ENCODE measurements around the gene LARGE1.

The LARGE1 gene

DNA sequence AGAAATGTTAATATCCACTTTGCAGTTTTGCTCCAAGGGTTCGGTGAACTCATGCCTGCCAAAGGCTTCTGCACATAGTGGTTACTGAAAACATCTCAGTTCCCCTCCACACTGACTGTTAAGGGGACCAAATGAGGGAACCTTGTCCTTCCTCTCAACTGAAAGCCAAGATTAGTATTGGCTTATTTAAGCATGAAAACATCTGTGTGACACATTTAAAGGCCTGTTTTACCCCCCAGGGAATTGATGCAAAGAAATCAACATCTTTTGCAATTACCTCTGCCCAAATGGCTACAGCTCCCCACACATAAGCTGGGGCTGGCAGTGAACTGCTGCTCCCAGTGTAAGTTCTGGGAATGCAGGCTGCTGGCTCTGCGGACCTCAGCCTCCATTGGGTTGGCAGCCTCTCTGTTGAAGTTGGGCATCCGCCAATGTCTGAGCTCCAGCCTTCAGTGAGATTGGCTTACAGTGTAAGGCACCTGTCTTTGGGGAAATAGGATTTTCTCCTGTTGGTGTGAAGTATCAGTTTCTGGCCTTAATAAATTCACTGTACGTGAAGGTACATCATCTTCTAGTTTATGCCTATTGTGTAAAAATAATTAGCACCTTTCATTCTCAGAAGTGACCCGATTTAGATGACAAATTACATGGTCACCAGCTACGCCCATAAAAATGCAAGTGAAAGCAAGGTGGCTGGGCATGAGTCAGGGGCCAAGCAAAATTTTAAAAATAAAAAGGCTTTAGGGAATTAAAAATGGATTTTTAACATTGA is 648.7 kb downstream of the LARGE1 start:
- DNase-seq (ENCODE audit: low read depth in 1 of 2, low spot score in 1 of 2), result no peak

DNA sequence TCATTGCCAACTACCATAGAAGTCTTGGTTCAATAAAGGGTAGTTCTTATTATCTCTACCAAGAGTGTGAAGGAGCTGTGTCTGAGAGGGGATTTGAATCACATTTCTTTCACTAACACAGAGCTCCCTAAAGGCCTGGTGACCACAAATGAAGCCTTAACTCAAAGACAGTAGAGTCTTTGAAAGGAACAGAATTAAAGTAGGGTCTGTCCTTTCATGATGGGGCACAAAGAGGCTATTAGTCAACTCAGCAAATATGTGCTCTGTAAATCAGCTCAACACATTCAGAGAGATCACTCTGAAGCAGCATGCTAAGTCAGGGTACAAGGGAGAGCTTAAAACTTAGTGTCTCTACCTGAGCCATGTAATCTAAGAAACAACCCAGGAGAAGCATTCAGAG is 649.7 kb downstream of the LARGE1 start:
- no peak for DNase-seq (ENCODE audit: low read depth in 1 of 2, low spot score in 1 of 2)

DNA sequence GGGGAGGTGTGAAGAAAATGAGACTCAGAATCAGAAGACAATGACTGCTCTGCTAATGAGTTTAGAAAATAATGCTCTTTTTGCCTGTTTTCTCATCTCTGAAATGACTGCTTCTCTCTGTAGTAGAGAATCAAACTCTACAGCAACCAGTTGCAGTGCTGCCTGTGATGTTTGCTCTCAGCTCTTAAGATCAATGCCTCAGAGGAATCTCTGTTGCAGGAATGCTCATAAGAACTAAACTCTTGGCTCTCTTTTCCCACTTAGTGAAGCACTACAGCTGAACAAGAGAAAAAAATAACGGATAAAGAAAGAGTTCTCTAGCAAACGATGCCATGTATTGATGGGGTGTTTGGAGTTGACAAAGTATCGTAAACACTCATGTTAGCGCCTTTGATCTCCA is 658.6 kb downstream of the LARGE1 start:
- DNase-seq (ENCODE audit: low read depth in 1 of 2, low spot score in 1 of 2), result no peak

DNA sequence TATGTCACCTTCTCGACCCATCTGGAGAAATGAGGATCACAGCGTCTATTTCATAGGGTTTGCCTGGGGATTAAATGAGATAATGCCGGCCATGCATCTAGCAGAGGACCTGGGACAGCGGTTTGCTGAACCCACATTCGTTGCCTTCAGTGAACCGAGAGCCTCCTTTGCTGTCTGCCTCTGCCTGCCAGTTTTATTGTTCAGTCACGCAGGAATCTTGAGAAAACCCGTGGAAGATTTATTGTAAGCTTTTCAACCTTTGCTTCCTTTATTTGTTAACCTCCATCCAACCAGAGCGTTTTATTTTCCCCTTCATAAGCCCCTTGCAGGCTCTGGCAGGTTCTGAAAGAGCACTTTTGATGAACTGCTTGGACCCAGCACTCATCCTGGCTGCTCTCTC is 659.8 kb downstream of the LARGE1 start:
- no peak for DNase-seq (ENCODE audit: low read depth in 1 of 2, low spot score in 1 of 2)

- DNase-seq (ENCODE audit: low read depth in 1 of 2, low spot score in 1 of 2), result no peak
Measured at GRCh38 chr22:33255791-33256190, 664.5 kb downstream of the LARGE1 start.

DNA sequence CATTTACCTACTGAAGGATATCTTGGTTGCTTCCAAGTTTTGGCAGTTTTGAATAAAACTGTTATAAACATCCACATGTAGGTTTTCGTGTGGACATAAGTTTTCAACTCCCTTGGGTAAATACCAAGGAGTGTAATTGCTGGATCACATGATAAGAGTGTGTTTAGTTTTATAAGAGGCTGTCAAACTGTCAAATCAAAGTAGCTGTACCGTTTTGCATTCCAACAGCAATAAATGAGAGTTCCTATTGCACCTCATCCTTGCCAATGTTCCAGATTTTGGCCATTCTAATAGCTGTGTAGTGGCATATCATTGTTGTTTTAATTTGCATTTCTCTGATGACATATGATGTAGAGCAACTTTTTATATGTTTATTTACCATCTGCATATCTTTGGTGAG is 671.3 kb downstream of the LARGE1 start:
- no peak for DNase-seq (ENCODE audit: low read depth in 1 of 2, low spot score in 1 of 2)

- DNase-seq (ENCODE audit: low read depth in 1 of 2, low spot score in 1 of 2), result no peak
Measured at GRCh38 chr22:33247758-33248157, 672.5 kb downstream of the LARGE1 start.

- no peak for DNase-seq (ENCODE audit: low read depth in 1 of 2, low spot score in 1 of 2)
Measured at GRCh38 chr22:33242078-33242477, 678.2 kb downstream of the LARGE1 start.

DNA sequence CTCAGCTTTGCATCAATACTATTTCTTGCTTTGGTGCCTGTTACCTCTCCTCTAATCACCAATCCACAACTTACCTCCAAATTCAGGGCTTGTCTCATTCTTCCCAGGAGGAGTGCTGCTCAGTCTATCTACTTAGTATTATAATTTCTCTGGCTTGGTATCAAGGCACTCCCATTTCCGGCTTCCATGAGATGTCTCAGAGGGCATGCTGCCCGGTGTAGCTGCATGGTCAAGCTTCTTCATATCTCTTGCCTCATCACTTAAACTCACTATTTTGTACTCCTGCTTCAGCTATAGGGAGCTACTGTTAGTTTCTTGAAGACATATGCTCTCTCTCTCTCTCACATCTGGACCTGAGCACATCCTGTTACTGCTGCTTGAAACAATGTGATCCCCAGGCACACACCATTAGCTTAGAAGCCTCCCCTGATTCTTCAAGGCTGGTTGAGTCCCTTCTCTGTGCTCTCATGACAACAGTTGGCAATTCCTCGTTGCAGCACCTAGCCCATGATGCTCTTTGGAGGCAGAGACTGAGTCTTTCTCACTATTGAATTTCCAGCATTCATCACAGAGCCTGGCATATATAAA is 679.3 kb downstream of the LARGE1 start:
- no peak for DNase-seq (ENCODE audit: low read depth in 1 of 2, low spot score in 1 of 2)

- no peak for DNase-seq (ENCODE audit: low read depth in 1 of 2, low spot score in 1 of 2)
Measured at GRCh38 chr22:33232071-33232470, 688.2 kb downstream of the LARGE1 start.

DNA sequence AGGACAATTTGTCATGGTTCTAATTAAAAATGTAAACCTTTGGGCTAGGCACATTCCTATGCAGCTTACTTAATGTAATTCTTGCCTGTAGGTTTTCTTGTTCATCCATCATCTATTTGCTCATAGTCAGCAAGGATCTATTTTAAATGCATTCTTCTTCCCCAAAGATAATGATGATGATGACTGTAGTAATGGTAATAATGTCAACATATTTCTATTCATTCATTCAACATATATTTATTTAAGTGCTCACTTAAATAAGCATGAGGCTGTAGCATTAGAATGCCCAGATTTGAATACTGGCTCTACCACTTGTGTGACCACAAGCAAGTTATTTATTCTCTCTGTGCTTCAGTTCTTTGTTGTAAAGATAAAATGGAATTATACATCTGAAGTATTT is 692.5 kb downstream of the LARGE1 start:
- DNase-seq (ENCODE audit: low read depth in 1 of 2, low spot score in 1 of 2), result no peak

- DNase-seq (ENCODE audit: low read depth in 1 of 2, low spot score in 1 of 2), result no peak
Measured at GRCh38 chr22:33224841-33225240, 695.4 kb downstream of the LARGE1 start.

All from stimulated activated CD4-positive, alpha-beta T cell treated with anti-CD3 and anti-CD28 coated beads, Interleukin-15, amount 100 ng/mL, for 1 hour (primary cell).